Nephron progenitor cell (in vitro differentiated cells): ENCODE data around the gene HGS.

Experiments used
- DNase-seq: peaks from one replicate; pipeline ENCODE4 v3.0.0; 2021
- H3K27ac Mint-ChIP-seq: 2 replicates; pipeline ENCODE4 v1.8.0; 2021; ENCODE audit warnings: mild to moderate bottlenecking, moderate library complexity, mixed read lengths
- H3K27me3 Mint-ChIP-seq: 2 replicates; pipeline ENCODE4 v1.8.0; 2021; ENCODE audit warnings: mild to moderate bottlenecking, low read depth, mixed read lengths; ENCODE audit not compliant: poor library complexity
- H3K36me3 Mint-ChIP-seq: 2 replicates; pipeline ENCODE4 v1.8.0; 2021; ENCODE audit warnings: low read depth, mixed read lengths
- H3K4me1 Mint-ChIP-seq: 2 replicates; pipeline ENCODE4 v1.8.0; 2021; ENCODE audit warnings: mixed read lengths
- H3K4me3 Mint-ChIP-seq: 2 replicates; pipeline ENCODE4 v1.8.0; 2021; ENCODE audit warnings: mild to moderate bottlenecking, moderate library complexity, mixed read lengths
- H3K9me3 Mint-ChIP-seq: 2 replicates; pipeline ENCODE4 v1.8.0; 2021; ENCODE audit warnings: mild to moderate bottlenecking, moderate library complexity, mixed read lengths
- TF ChIP-seq, protein P1 (sequence below): fragments of 200-600 bp; sonication (generic); IDR thresholded peaks from 2 replicates; pipeline ENCODE4 v1.5.0; 2021; ENCODE audit warnings: antibody characterized with exemption

Gene HGS

DNA sequence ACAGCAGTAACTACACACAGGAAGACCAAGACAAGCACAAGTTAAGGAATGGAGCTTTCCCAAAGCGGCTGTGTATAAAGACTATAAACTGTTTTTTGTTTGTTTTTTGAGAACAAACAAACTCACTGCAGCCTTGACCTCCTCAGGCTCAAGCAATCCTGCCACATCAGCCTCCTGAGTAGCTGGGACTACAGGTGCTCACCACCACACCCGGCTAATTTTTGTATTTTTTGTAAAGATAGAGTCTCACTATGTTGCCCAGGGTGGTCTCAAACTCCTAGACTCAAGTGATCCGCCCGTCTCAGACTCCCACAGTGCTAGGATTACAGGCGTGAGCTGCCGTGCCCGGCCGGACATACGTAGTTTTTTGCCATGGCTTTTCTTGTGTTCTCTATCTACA, 23.4 kb upstream of the HGS start:
- DNase-seq: no peak
- peaks cover 3% of the 10 kb centered on the region for H3K27me3 Mint-ChIP-seq
- H3K27ac Mint-ChIP-seq: no peak overlapping the region
- H3K36me3 Mint-ChIP-seq: peaks cover 4% of the 10 kb centered on the region
- no peak overlapping the region for H3K4me3 Mint-ChIP-seq
- H3K4me1 Mint-ChIP-seq: peaks cover 13% of the 10 kb centered on the region
- TF ChIP-seq, protein P1, sequence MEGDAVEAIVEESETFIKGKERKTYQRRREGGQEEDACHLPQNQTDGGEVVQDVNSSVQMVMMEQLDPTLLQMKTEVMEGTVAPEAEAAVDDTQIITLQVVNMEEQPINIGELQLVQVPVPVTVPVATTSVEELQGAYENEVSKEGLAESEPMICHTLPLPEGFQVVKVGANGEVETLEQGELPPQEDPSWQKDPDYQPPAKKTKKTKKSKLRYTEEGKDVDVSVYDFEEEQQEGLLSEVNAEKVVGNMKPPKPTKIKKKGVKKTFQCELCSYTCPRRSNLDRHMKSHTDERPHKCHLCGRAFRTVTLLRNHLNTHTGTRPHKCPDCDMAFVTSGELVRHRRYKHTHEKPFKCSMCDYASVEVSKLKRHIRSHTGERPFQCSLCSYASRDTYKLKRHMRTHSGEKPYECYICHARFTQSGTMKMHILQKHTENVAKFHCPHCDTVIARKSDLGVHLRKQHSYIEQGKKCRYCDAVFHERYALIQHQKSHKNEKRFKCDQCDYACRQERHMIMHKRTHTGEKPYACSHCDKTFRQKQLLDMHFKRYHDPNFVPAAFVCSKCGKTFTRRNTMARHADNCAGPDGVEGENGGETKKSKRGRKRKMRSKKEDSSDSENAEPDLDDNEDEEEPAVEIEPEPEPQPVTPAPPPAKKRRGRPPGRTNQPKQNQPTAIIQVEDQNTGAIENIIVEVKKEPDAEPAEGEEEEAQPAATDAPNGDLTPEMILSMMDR: no peak
- H3K9me3 Mint-ChIP-seq: no peaks in the 10 kb centered on the region

GRCh38 chr17:81662002-81662401, 21.8 kb upstream of the HGS start:
- Mint-ChIP-seq H3K4me3 (no peak overlapping the region), H3K9me3 (no peaks in the 10 kb centered on the region), H3K36me3 (peaks cover 9% of the 10 kb centered on the region), H3K27me3 (peaks cover 3% of the 10 kb centered on the region), H3K4me1 (peaks cover 26% of the 10 kb centered on the region), H3K27ac (no peak overlapping the region)
- TF ChIP-seq, protein P1: no peak
- no peak for DNase-seq

DNA sequence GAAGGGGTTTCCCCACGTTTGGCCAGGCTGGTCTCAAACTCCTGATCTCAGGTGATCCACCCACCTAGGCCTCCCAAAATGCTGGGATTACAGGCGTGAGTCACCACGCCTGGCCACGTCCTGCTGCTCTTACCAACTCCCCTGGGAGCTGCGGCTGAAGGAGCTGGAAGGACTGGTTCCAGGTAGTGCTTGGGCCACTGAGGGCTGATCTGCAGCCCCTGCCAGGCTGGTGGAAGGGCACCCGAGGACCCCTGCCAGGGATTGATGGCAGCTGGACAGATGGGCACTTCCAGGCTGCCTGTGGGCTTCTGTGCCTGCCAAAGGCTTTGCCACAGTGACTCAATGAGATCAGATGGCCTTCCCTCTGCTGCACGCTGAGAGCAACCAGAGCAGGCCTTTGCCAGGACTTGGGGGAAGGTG, 19.8 kb upstream of the HGS start:
- DNase-seq: no peak
- TF ChIP-seq, protein P1: no peak
- H3K27ac Mint-ChIP-seq: no peak overlapping the region
- peak overlapping the region; percentile 44 for H3K4me3 Mint-ChIP-seq
- H3K4me1 Mint-ChIP-seq: peaks cover 36% of the 10 kb centered on the region
- H3K27me3 Mint-ChIP-seq: peaks cover 3% of the 10 kb centered on the region
- no peaks in the 10 kb centered on the region for H3K9me3 Mint-ChIP-seq
- peaks cover 21% of the 10 kb centered on the region for H3K36me3 Mint-ChIP-seq

- DNase-seq: no peak
- TF ChIP-seq, protein P1: no peak
- H3K36me3 Mint-ChIP-seq: peaks cover 33% of the 10 kb centered on the region
- H3K27me3 Mint-ChIP-seq: no peaks in the 10 kb centered on the region
- no peaks in the 10 kb centered on the region for H3K9me3 Mint-ChIP-seq
- H3K27ac Mint-ChIP-seq: peak overlapping the region; percentile 78
- H3K4me3 Mint-ChIP-seq: peak overlapping the region; percentile 95
- peaks cover 36% of the 10 kb centered on the region for H3K4me1 Mint-ChIP-seq
Measured at GRCh38 chr17:81665205-81666091, 18.4 kb upstream of the HGS start.

- DNase-seq: no peak
- Mint-ChIP-seq H3K9me3 (no peaks in the 10 kb centered on the region), H3K4me3 (peak overlapping the region; percentile 95), H3K4me1 (peaks cover 36% of the 10 kb centered on the region), H3K36me3 (peaks cover 34% of the 10 kb centered on the region), H3K27me3 (no peaks in the 10 kb centered on the region), H3K27ac (peak overlapping the region; percentile 78)
- TF ChIP-seq, protein P1: no peak
Measured at GRCh38 chr17:81666092-81666341, 17.8 kb upstream of the HGS start.
